HK-2 (cell line): ENCODE measurements around the gene UBAC2.

Experiments used
- DNase-seq: peaks from one replicate; pipeline ENCODE4 v3.0.0-alpha.2; 2018; ENCODE audit not compliant: unreplicated experiment

Gene UBAC2

GRCh38 chr13:99356262-99357091 is 155.8 kb downstream of the UBAC2 start:
- no peak for DNase-seq

GRCh38 chr13:99357131-99357596 is 156.5 kb downstream of the UBAC2 start:
- no peak for DNase-seq

GRCh38 chr13:99357941-99358340 is 157.3 kb downstream of the UBAC2 start:
- no peak for DNase-seq

- DNase-seq = no peak
These were observed 158.9 kb downstream of the UBAC2 start for GRCh38 chr13:99359528-99359927.

GRCh38 chr13:99360696-99361095 is 160.0 kb downstream of the UBAC2 start:
- no peak for DNase-seq

GRCh38 chr13:99361197-99361596 is 160.5 kb downstream of the UBAC2 start:
- DNase-seq = no peak

DNA sequence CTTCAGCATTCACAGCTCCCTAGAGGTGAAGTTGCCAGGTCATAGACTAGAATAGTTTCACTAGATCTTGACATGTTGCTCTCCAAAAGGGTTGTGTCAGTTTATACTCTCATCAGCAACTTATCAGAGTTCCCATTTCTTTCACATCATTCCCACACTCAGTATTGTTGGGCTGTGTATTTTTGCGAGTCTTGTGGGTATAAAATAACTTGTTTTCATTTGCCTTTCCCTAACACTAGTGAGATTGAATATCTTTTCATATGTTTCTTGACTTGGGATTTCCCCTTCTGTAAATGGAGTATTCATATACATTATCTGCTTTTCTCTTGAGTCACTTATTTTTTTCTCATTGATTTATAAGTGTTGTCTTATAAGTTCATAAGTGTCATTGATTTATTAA is 161.7 kb downstream of the UBAC2 start:
- DNase-seq = no peak

DNA sequence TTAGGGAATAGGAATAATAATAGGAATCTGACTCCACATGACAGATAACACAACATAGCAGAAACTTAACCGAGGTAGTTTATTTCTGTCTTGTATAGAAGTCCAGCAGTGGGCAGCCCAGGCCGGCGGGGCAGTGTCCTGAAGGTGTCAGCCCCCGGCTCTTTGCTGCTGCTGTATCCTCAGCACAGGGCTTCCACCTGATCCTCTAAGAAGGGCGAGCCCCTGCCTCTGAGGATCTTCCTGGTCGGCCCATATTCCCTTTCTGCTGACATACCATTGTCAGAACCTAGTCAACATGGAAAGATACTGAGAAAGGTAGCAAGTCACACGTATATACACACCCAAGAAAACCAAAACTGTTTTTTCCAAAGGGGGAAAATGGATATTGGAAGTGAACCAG is 162.7 kb downstream of the UBAC2 start:
- no peak for DNase-seq

GRCh38 chr13:99363949-99364348 is 163.3 kb downstream of the UBAC2 start:
- no peak for DNase-seq

DNA sequence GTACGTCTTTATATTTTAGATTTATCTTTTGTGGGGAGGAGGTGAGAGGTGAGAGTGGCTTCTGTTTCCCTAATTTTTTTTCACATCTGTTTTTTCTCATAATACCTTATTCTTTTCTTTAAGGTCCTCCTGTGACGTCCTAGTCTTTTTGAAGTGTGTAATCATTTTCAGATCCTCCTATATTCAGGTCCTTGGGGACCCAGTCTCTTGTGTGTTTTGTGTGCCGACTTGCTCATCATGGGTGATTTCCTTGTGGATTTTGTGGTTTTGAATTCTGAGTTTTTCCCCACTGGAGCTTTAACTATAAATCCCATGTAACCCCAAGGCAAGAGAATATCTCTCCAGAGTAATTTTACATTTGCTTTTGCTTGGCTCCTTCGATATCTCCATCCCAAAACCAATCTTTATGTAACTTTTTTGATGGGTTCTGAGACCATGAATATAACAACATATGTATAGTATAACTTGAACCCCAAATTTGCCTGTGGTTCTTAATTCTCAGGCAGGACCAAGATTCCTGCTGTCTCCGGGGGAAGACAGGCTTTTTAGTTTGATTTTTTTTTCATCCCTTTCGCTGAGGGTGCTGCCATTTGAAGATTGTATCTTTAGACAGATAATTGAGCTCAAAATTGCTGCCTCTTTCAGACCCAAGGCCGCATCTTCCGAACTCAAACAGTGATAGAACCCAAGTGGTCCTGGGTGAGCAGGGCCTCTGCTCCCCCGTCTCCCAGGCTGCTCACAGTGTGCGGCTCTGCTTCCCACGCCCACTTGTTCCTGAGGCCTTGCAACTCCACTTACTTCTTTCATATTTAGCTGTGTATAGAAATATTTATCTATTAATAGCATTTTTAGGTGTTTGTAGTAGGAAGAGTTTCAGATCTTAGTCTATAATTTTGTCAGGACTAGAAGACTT is 165.7 kb downstream of the UBAC2 start:
- no peak for DNase-seq

GRCh38 chr13:99367106-99367616 is 166.5 kb downstream of the UBAC2 start:
- DNase-seq = no peak

DNA sequence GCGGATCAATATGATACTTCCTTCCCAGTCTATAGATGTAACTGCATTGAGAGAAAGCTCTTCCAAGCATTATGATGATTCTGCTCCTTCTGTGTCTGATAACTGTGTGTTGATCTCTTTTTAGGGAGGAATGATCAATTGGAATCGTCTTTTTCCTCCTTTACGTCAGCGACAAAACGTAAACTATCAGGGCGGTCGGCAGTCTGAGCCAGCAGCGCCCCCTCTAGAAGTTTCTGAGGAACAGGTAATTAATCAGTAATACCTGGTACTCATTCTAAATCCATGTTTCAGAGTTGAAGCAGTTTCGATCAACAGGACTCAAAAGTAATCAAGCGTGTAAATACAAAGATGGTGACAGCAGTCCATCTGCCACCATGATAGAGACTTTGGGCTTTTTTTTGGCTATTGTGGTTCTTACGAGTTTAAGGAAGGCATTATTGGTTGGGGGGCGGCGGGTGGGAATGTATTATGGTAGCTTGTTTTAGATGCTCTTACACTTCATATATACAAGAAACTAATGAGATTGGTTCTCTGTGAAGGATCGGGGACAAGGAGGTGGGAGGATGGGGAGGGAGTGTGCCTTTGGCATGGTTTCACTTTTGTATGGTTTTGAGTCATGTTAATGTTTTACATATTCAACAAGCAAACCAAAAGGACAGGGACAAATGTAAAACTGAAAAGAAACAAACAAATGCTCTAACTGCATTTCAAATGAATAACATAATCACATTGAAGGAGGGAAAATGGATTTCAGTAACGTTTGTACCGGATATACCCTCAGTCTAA is 167.2 kb downstream of the UBAC2 start:
- DNase-seq = no peak

DNA sequence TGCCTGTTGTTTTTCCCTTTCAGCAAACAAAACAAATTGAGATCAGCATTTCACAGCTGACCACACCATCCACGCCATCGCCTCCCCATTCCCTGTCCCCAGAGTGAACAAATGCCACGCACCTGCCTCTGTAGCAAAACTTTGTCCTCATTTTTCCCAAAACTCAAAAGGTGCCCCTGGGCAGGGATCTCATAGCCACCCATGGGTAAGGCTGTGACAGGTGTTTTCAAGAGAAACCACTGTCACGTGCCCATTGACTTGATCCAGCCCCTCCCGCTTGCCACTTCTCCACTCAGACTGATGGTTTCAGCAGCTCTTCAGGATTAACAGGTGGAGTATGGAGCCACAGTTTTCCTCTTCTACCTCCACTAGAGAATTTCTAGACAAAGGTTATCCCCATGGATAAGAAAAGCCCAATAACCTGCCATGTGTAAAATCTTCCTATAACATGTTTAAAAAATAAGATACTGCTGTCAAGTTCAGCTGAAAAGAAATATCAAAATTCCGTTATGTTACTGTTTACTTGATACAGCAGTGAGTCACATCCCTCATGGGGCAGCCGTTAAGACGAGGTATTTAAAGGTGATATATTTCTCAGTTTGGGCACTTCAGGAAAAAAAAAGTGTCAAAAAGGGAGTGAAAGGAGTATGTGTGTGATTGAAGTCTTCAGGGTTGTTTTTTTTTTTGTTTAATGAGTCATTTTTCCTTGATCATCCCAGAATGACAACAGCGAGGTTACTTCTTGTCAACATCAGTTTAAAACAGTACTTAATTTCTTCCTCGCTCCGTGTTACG is 170.0 kb downstream of the UBAC2 start:
- no peak for DNase-seq

- no peak for DNase-seq
These were observed 171.3 kb downstream of the UBAC2 start for GRCh38 chr13:99371956-99372355.

DNA sequence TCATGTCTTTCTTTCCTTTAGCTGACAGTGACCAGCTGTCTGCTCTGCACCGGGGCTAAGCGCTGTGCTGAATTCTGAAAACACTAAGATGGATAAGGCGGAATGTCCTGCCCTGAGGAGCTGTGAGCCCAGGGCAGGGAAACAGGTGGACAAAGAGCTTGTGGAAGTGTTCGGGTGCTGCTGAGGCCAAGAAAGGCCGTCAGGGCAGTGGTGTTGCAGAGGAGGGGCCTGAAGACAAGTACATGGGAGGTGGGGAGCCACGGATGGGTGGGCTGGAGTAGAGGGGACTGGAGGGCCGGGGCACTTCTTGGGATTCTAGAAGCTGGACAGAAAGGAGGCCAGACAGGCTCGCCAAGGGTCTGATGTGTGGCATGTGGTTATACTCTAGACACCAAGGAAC is 172.8 kb downstream of the UBAC2 start:
- DNase-seq = no peak

DNA sequence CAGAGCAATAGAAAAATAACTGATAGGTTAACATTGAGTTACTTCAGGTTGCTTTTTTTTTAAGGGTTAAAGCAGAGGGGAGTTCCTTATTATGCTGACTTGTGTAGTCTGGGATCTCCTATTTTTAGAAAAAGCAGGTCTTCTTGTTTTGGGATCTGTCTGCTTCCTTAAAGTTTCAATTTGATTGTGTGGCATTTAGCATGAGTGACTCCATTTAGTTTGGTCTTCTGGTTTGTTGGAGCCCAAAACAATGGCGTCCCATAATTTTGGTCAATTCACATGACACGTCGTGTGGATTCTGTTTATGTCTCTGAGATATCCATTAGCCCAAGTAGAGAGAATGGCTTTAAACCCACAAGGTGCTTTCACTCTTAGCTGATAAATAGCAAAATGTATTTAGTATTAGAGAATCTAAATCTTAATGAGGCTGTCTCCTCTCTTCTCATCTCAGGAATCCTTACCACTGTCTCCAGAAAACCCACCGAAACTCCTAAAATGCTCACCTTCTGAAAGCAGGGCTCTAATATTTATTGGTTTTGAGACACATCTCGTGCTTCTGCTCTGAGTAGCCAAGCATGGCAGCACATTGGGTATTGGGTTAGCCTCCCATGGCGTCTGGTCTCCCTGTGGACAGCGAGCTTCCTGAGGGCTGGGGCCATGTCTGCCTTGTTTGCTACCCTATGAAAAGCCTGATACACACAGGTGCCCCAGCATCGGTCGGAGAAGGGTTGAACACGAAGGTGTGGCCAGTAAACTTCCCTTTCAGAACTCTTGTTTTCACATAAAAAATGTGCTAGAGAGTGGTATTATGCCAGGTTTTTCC is 173.7 kb downstream of the UBAC2 start:
- no peak for DNase-seq

DNA sequence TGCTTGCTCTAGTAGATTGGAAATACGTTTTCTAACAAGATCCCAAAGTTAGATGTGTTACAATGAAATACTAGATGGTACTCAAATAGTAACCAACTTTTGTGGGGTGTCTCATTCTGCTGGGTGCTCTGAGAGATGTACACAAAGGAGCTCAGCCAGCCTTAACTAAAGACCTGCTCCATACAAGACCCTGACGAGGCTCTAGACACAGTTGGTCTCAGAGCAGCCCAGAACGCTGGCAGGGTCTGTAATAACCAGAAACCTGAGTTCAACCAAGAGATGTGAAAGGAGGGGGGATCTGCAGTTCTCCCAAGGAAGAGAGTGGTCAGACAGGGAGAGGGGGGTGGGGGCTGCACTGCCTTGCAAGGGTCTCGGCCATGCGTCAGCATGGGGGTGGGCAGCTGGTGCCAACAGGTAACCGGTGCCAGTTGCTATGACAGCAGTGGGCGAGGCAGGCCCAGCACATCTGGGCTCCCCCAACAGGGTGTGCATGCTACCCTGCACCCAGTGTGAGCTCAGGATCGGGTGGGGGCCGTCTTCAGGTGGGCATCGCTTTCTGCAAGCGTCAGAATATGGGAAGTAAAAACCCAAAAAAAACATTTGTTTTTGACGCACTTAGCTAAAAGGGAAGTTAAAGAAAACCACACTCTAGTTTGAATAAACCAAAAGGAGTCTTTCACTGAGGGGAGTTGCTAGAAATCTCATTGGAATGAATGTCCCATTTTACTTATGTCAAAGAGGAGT is 174.5 kb downstream of the UBAC2 start:
- DNase-seq = no peak

GRCh38 chr13:99375738-99376080 is 175.1 kb downstream of the UBAC2 start:
- DNase-seq = no peak

- peak; percentile 15 for DNase-seq
These were observed 175.5 kb downstream of the UBAC2 start for GRCh38 chr13:99376132-99376531.
